Measurements from ENCODE around the gene GADD45G. TPM values are rescaled to one million over a fixed set of nuclear protein-coding genes. Genes with fewer than 3 reads are reported as not detected.
A peak's percentile ranks its signal among the peaks of the same experiment; 100 is the strongest.

Gene GADD45G
- 10 to 100 TPM in 8 of 10 donors, 1 to 10 TPM in 2; 9.4 to 81.2 (median 19.6) TPM for total RNA-seq
- 100 to 1,000 TPM in 1 of 2 donors, 10 to 100 TPM in 1; 56.0 to 125 TPM for polyA plus RNA-seq
- long read RNA-seq, donor 1, transcript GADD45G-201 (4 exons, 1,065 nt) = major isoform, 21 of 27 reads
- long read RNA-seq, donor 1, partial matches to known transcripts = 2 of 27 reads
- long read RNA-seq, donor 1, other reads (novel, unspliced or antisense) = 4 of 27 reads
- long read RNA-seq, donor 2, transcript GADD45G-201 (4 exons, 1,065 nt) = major isoform, 12 of 19 reads
- long read RNA-seq, donor 2, partial matches to known transcripts = 2 of 19 reads
- long read RNA-seq, donor 2, other reads (novel, unspliced or antisense) = 5 of 19 reads
- long read RNA-seq, donor 3, partial matches to known transcripts = 0 of 5 reads
- long read RNA-seq, donor 3, other reads (novel, unspliced or antisense) = 3 of 5 reads

GRCh38 chr9:89604729-89605464, at the start of gene GADD45G:
TSS of gene GADD45G (plus strand) at chr9:89605012. CDS start at chr9:89605122, 110 bp downstream.
- intact Hi-C loops (cut with DNase I) = loop anchor here (2.0 to 10.0 kb wide), 17 partner anchors 57 to 1262 kb away; no protein-coding TSS in a partner anchor
- peak; percentile 65 to 85 (median 77) for ATAC-seq
- WGBS, 2 donors = 1% methylated on average over 63 of the region's 63 CpGs

GRCh38 chr9:89555036-89555415, 49.8 kb upstream of the GADD45G start:
- H3K4me1 ChIP-seq = peaks cover 0 to 47% (median 3%) of the 10 kb centered on the region in 9 donors
- DNase-seq = no peak
- H3K27ac ChIP-seq = peak overlapping the region in 1 of 10 donors; percentile 87
- TF ChIP-seq, protein P1, sequence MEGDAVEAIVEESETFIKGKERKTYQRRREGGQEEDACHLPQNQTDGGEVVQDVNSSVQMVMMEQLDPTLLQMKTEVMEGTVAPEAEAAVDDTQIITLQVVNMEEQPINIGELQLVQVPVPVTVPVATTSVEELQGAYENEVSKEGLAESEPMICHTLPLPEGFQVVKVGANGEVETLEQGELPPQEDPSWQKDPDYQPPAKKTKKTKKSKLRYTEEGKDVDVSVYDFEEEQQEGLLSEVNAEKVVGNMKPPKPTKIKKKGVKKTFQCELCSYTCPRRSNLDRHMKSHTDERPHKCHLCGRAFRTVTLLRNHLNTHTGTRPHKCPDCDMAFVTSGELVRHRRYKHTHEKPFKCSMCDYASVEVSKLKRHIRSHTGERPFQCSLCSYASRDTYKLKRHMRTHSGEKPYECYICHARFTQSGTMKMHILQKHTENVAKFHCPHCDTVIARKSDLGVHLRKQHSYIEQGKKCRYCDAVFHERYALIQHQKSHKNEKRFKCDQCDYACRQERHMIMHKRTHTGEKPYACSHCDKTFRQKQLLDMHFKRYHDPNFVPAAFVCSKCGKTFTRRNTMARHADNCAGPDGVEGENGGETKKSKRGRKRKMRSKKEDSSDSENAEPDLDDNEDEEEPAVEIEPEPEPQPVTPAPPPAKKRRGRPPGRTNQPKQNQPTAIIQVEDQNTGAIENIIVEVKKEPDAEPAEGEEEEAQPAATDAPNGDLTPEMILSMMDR (IDR thresholded peaks at IDR 0.05) = no peak
- H3K27me3 ChIP-seq = peaks cover 0 to 5% (median 0%) of the 10 kb centered on the region in 7 donors
- no peaks in the 10 kb centered on the region for H3K36me3 ChIP-seq
- intact Hi-C loops (cut with DNase I) = no loop called here
- ATAC-seq = no peak
- H3K4me3 ChIP-seq = no peak overlapping the region
- 71 to 89% methylated on average over 7 of the region's 7 CpGs for WGBS, 2 donors
- H3K9me3 ChIP-seq = peaks cover 0 to 5% (median 0%) of the 10 kb centered on the region in 11 donors

More at GRCh38 chr9:89604729-89605464, at the start of gene GADD45G:
- Histone ChIP-seq H3K36me3 (no peaks in the 10 kb centered on the region), H3K27ac (peak within 1 kb of the TSS; percentile 84 to 97 (median 93)), H3K4me1 (peaks cover 3 to 48% (median 43%) of the 10 kb centered on the region in 9 donors), H3K27me3 (peaks cover 0 to 13% (median 0%) of the 10 kb centered on the region in 7 donors), H3K4me3 (peak within 1 kb of the TSS; percentile 66 to 90 (median 84)), H3K9me3 (no peaks in the 10 kb centered on the region)
- TF ChIP-seq, protein P1 (IDR thresholded peaks at IDR 0.05) = peak in 4 of 9 donors; percentile 3 to 28 (median 14)
- DNase-seq = peak; percentile 88 to 89

- WGBS, 2 donors = 82 to 86% methylated on average over 12 of the region's 12 CpGs
- Histone ChIP-seq H3K36me3 (no peaks in the 10 kb centered on the region), H3K9me3 (peaks cover 0 to 5% (median 0%) of the 10 kb centered on the region in 11 donors), H3K4me1 (peaks cover 0 to 42% (median 3%) of the 10 kb centered on the region in 9 donors), H3K27me3 (peaks cover 0 to 6% (median 0%) of the 10 kb centered on the region in 7 donors), H3K4me3 (no peak overlapping the region), H3K27ac (peak overlapping the region in 2 of 10 donors; percentile 27 to 87)
- TF ChIP-seq, protein P1 (IDR thresholded peaks at IDR 0.05) = no peak
- intact Hi-C loops (cut with DNase I) = no loop called here
- peak in 3 of 8 donors; percentile 5 to 18 (median 18) for ATAC-seq
- no peak for DNase-seq
Observed at GRCh38 chr9:89555451-89556375, 49.1 kb upstream of the GADD45G start.
